H9 (cell line): ENCODE results near the gene CCDC191. TPM values are rescaled to one million over a fixed set of nuclear protein-coding genes. Genes with fewer than 3 reads are reported as not detected.
A peak's percentile ranks its signal among the peaks of the same experiment; 100 is the strongest.

Experiments used
- DNase-seq: peaks from one replicate; pipeline ENCODE4 v3.0.0-alpha.2; 2017
- H2AFZ ChIP-seq: one replicate; pipeline ENCODE4 v1.6.1; 2013; ENCODE audit warnings: mild to moderate bottlenecking, low read length, control low read depth, moderate library complexity
- H2AK5ac ChIP-seq: 2 replicates; pipeline ENCODE4 v1.6.1; 2013; ENCODE audit warnings: low read length, control low read depth, mixed read lengths; ENCODE audit not compliant: insufficient read length
- H2BK120ac ChIP-seq: one replicate; pipeline ENCODE4 v1.6.1; 2013; ENCODE audit warnings: low read depth, mild to moderate bottlenecking, low read length, control low read depth, inconsistent platforms; ENCODE audit not compliant: poor library complexity, severe bottlenecking
- H2BK12ac ChIP-seq: 2 replicates; pipeline ENCODE4 v1.6.1; 2013; ENCODE audit warnings: low read length, control low read depth, mixed read lengths, low read depth; ENCODE audit not compliant: insufficient read length
- H2BK15ac ChIP-seq: 2 replicates; pipeline ENCODE4 v1.6.1; 2013; ENCODE audit warnings: low read depth, low read length, control low read depth
- H2BK20ac ChIP-seq: one replicate; pipeline ENCODE4 v1.6.1; 2013; ENCODE audit warnings: low read depth, mild to moderate bottlenecking, low read length, control low read depth, inconsistent platforms; ENCODE audit not compliant: poor library complexity, severe bottlenecking
- H2BK5ac ChIP-seq: 2 replicates; pipeline ENCODE4 v1.6.1; 2013; ENCODE audit warnings: low read length, control low read depth, mixed read lengths; ENCODE audit not compliant: insufficient read length
- H3K14ac ChIP-seq: 2 replicates; pipeline ENCODE4 v1.6.1; 2013; ENCODE audit warnings: low read length, control low read depth; ENCODE audit not compliant: insufficient read depth
- H3K18ac ChIP-seq: 2 replicates; pipeline ENCODE4 v1.6.1; 2013; ENCODE audit warnings: low read depth, mild to moderate bottlenecking, mixed read lengths, low read length, control low read depth; ENCODE audit not compliant: insufficient read length
- H3K23ac ChIP-seq: 2 replicates; pipeline ENCODE4 v1.6.1; 2013; ENCODE audit warnings: low read length, control low read depth, mixed read lengths, low read depth; ENCODE audit not compliant: insufficient read length
- H3K23me2 ChIP-seq: 2 replicates; pipeline ENCODE4 v1.6.1; 2013; ENCODE audit warnings: low read depth, mild to moderate bottlenecking, mixed read lengths, low read length, control low read depth; ENCODE audit not compliant: insufficient read length, poor library complexity, severe bottlenecking
- H3K27ac ChIP-seq: 2 replicates; pipeline ENCODE4 v1.5.1; 2013; ENCODE audit warnings: low read length, control low read depth, mixed read lengths, low read depth; ENCODE audit not compliant: insufficient read length
- H3K27me3 ChIP-seq: 2 replicates; pipeline ENCODE4 v1.6.1; 2013; ENCODE audit warnings: low read length, control low read depth, inconsistent platforms; ENCODE audit not compliant: insufficient read depth
- H3K4ac ChIP-seq: 2 replicates; pipeline ENCODE4 v1.6.1; 2013; ENCODE audit warnings: low read depth, mild to moderate bottlenecking, control low read depth, inconsistent platforms, low read length, moderate library complexity
- H3K4me1 ChIP-seq: 2 replicates; pipeline ENCODE4 v1.6.1; 2013; ENCODE audit warnings: low read length, control low read depth, inconsistent platforms; ENCODE audit not compliant: insufficient read depth
- H3K4me2 ChIP-seq: 2 replicates; pipeline ENCODE4 v1.6.1; 2013; ENCODE audit warnings: low read length, control low read depth, mixed read lengths; ENCODE audit not compliant: insufficient read length, insufficient read depth
- H3K56ac ChIP-seq: 2 replicates; pipeline ENCODE4 v1.6.1; 2013; ENCODE audit warnings: low read depth, mild to moderate bottlenecking, mixed read lengths, low read length, control low read depth; ENCODE audit not compliant: insufficient read length
- H3K79me1 ChIP-seq: 2 replicates; pipeline ENCODE4 v1.6.1; 2013; ENCODE audit warnings: low read depth, mild to moderate bottlenecking, moderate library complexity, low read length, control low read depth, inconsistent platforms; ENCODE audit not compliant: insufficient read depth, poor library complexity, severe bottlenecking
- H3K79me2 ChIP-seq: 2 replicates; pipeline ENCODE4 v1.6.1; 2013; ENCODE audit warnings: low read length, control low read depth, inconsistent platforms; ENCODE audit not compliant: insufficient read depth
- H3K9ac ChIP-seq: 2 replicates; pipeline ENCODE4 v1.6.1; 2013; ENCODE audit warnings: low read length, control low read depth, mixed read lengths; ENCODE audit not compliant: insufficient read length; ENCODE audit errors: extremely low read depth
- H3K9me3 ChIP-seq: one replicate; pipeline ENCODE4 v1.6.1; 2013; ENCODE audit warnings: low read depth, low read length, inconsistent platforms; ENCODE audit not compliant: control insufficient read depth
- H3T11ph ChIP-seq: one replicate; pipeline ENCODE4 v1.6.1; 2013; ENCODE audit warnings: mild to moderate bottlenecking, low read length, control low read depth, inconsistent platforms
- H4K20me1 ChIP-seq: one replicate; pipeline ENCODE4 v1.6.1; 2013; ENCODE audit not compliant: control insufficient read depth, insufficient read length, insufficient read depth
- H4K5ac ChIP-seq: 2 replicates; pipeline ENCODE4 v1.6.1; 2013; ENCODE audit warnings: low read depth, mild to moderate bottlenecking, mixed read lengths, low read length, control low read depth; ENCODE audit not compliant: insufficient read length
- H4K8ac ChIP-seq: replicated peaks from 2 replicates; pipeline ENCODE4 v1.6.1; 2013; ENCODE audit warnings: low read length, control low read depth, mixed read lengths, low read depth; ENCODE audit not compliant: insufficient read length
- H4K91ac ChIP-seq: 2 replicates; pipeline ENCODE4 v1.6.1; 2013; ENCODE audit warnings: low read depth, mild to moderate bottlenecking, moderate library complexity, mixed read lengths, low read length, control low read depth; ENCODE audit not compliant: insufficient read length
- H3K27ac Mint-ChIP-seq, 3 experiments: 2 replicates in 2 of 3; 3 replicates in 1 of 3; pipeline ENCODE4 v1.8.0; 2020 to 2021; ENCODE audit warnings: mixed read lengths in 3 of 3, mild to moderate bottlenecking in 1 of 3, moderate library complexity in 1 of 3
- H3K27me3 Mint-ChIP-seq: 2 replicates; pipeline ENCODE4 v1.8.0; 2021; ENCODE audit warnings: low read depth, mild to moderate bottlenecking, moderate library complexity, mixed read lengths
- H3K36me3 Mint-ChIP-seq, 3 experiments: 2 replicates in 2 of 3; 3 replicates in 1 of 3; pipeline ENCODE4 v1.8.0; 2020 to 2021; ENCODE audit warnings: low read depth in 3 of 3, mixed read lengths in 3 of 3; ENCODE audit not compliant: insufficient read depth in 1 of 3
- H3K4me1 Mint-ChIP-seq, 2 experiments: 2 replicates each; pipeline ENCODE4 v1.8.0; 2020; ENCODE audit warnings: mixed read lengths in 2 of 2
- H3K4me3 Mint-ChIP-seq, 2 experiments: 2 replicates in 1 of 2; 3 replicates in 1 of 2; pipeline ENCODE4 v1.8.0; 2020 to 2021; ENCODE audit warnings: mild to moderate bottlenecking in 2 of 2, mixed read lengths in 2 of 2, moderate library complexity in 1 of 2
- H3K9me3 Mint-ChIP-seq, 2 experiments: 2 replicates in 1 of 2; 3 replicates in 1 of 2; pipeline ENCODE4 v1.8.0; 2020; ENCODE audit warnings: mild to moderate bottlenecking in 2 of 2, mixed read lengths in 2 of 2, moderate library complexity in 1 of 2
- WGBS: extraction: QIAGEN DNeasy Blood & Tissue Kit; methylation state at CpG from one replicate; pipeline ENCODE4 v1.1.7; 2013; ENCODE audit warnings: missing lambda C conversion rate, low lambda C conversion rate, mixed read lengths; ENCODE audit not compliant: insufficient read length; ENCODE audit errors: extremely low coverage; 5-methylcytosine and 5-hydroxymethylcytosine counted together
- total RNA-seq: library from RNA; stranded (reverse); gene quantifications from 2 replicates; pipeline ENCODE4 v1.2.1, GENCODE V29; 2021
- TF ChIP-seq, protein P1 (sequence below): fragments of 200-600 bp; sonication (generic); conservative IDR thresholded peaks from 3 replicates; pipeline ENCODE4 v1.8.0; 2021; ENCODE audit warnings: antibody characterized with exemption, mild to moderate bottlenecking

Gene CCDC191
- total RNA-seq, 1 experiment from 2014 or later = 0.68 TPM

DNA sequence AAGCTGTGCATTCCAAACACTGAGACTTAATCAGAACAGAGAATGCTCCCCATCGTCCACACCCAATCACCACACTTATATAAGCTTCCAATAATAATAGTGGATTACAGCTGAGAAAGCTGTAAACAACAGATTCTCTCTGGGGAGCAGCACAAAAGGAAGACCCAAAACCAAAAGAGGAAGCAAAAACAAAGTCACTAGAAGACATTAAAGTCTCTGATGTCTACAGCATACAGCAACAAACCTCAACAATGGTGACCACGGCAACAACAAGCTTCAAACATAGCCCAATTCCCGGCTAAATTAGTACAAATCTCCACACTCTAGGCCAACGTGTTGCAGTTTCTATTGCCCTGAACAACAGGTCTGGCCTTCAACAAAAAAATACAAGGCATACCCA lies 70.8 kb downstream of the CCDC191 start:
- Mint-ChIP-seq H3K27me3 (no peaks in the 10 kb centered on the region; the same call in 1 of the 2 replicates), H3K9me3 (no peaks in the 10 kb centered on the region; a peak in 2 of 5 replicates), H3K36me3 (peaks cover 0 to 5% (median 0%) of the 10 kb centered on the region in 3 experiments; a peak in 1 of 7 replicates), H3K27ac (peak overlapping the region in 1 of 3 experiments; percentile 40; a peak in 2 of 7 replicates), H3K4me3 (no peak overlapping the region), H3K4me1 (peaks cover 3 to 8% of the 10 kb centered on the region in 2 experiments; a peak in 2 of 4 replicates)
- no peak overlapping the region for H2BK5ac ChIP-seq
- H3K23ac ChIP-seq = no peak overlapping the region
- no peak overlapping the region for H3K56ac ChIP-seq
- H3K14ac ChIP-seq = peak overlapping the region; percentile 78; the same call in 1 of the 2 replicates
- no peak overlapping the region; the same call in 1 of the 2 replicates for H3K4ac ChIP-seq
- H3T11ph ChIP-seq = no peak overlapping the region
- no peaks in the 10 kb centered on the region for H3K27me3 ChIP-seq
- H3K4me1 ChIP-seq = no peaks in the 10 kb centered on the region
- TF ChIP-seq, protein P1, sequence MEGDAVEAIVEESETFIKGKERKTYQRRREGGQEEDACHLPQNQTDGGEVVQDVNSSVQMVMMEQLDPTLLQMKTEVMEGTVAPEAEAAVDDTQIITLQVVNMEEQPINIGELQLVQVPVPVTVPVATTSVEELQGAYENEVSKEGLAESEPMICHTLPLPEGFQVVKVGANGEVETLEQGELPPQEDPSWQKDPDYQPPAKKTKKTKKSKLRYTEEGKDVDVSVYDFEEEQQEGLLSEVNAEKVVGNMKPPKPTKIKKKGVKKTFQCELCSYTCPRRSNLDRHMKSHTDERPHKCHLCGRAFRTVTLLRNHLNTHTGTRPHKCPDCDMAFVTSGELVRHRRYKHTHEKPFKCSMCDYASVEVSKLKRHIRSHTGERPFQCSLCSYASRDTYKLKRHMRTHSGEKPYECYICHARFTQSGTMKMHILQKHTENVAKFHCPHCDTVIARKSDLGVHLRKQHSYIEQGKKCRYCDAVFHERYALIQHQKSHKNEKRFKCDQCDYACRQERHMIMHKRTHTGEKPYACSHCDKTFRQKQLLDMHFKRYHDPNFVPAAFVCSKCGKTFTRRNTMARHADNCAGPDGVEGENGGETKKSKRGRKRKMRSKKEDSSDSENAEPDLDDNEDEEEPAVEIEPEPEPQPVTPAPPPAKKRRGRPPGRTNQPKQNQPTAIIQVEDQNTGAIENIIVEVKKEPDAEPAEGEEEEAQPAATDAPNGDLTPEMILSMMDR = no peak
- H4K8ac ChIP-seq = no peak overlapping the region
- no peak overlapping the region for H3K9ac ChIP-seq
- no peaks in the 10 kb centered on the region for H3K9me3 ChIP-seq
- no peaks in the 10 kb centered on the region for H3K79me2 ChIP-seq
- H2BK15ac ChIP-seq = no peak overlapping the region
- no peak overlapping the region for H3K27ac ChIP-seq
- peak overlapping the region; percentile 75 for H4K91ac ChIP-seq
- no peak overlapping the region for H2AK5ac ChIP-seq
- H4K20me1 ChIP-seq = no peaks in the 10 kb centered on the region
- no peak overlapping the region for H2BK120ac ChIP-seq
- H3K79me1 ChIP-seq = no peaks in the 10 kb centered on the region
- no peak for DNase-seq
- no peak overlapping the region for H2BK20ac ChIP-seq
- WGBS = no CpG with 5 or more reads among the region's 4 CpGs
- H4K5ac ChIP-seq = no peak overlapping the region
- no peaks in the 10 kb centered on the region for H3K23me2 ChIP-seq
- H2BK12ac ChIP-seq = no peak overlapping the region
- H3K4me2 ChIP-seq = no peak overlapping the region
- H2AFZ ChIP-seq = no peak overlapping the region
- peak overlapping the region; percentile 62 for H3K18ac ChIP-seq
